GM18519 (cell line): ENCODE measurements around the gene FAF2.
A peak's percentile ranks its signal among the peaks of the same experiment; 100 is the strongest.
"Not testable (repeated sequence)": the region's sequence is repeated elsewhere in the genome, so short reads cannot be mapped to it uniquely, and the experiment has no call there.

ENCODE experiments used
- ATAC-seq: cut with Tn5 transposase; IDR thresholded peaks from one replicate; pipeline ENCODE4 v1.9.1; 2021; ENCODE audit warnings: mild to moderate bottlenecking, moderate library complexity; ENCODE audit not compliant: unreplicated experiment, low FRiP score

The FAF2 gene

GRCh38 chr5:176541338-176542134 is 93.4 kb downstream of the FAF2 start:
- ATAC-seq: no peak

- no peak for ATAC-seq
These were observed 94.0 kb downstream of the FAF2 start for GRCh38 chr5:176542135-176542595.

- ATAC-seq: peak; percentile 31
These were observed 94.6 kb downstream of the FAF2 start for GRCh38 chr5:176542596-176543427.

- ATAC-seq: peak; percentile 48
These were observed 95.4 kb downstream of the FAF2 start for GRCh38 chr5:176543428-176544182.

- ATAC-seq: no peak
These were observed 97.2 kb downstream of the FAF2 start for GRCh38 chr5:176545388-176545736.

DNA sequence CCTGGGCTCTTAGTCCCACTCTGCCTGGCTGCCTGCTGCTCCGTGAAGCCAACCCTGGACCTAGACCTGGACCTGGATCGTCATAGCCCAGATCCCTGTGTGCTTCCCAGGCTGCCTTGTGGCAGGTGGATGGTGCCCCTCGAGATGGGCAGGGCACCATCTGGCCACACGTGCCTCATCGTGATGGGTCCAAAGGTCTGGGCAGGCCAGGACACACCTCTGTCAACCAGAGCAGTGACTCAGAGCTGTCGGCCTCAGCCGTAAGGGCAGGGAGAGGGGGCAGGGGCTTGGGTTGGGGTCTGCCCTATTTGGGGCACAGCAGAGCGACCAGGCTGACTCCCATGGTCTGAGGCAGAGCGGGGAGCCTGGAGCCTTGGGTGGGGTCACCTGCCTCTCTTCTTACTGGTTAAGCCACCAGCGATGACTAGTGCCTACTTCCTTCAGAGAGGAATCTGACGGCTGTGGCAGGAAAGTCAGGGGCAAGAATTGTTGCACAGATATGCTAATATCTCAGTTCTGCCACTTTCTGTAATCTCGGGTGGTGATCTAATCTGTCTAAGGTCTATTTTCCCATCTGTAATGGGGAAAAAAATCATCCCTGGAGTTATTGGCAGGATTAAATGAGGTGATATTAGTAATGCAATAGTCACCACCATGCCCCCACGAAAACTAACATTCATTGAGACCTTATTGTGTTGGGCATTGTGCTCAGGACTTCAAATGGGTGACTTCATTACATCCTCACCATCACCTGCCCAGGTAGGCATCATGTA is 97.7 kb downstream of the FAF2 start:
- ATAC-seq: no peak

GRCh38 chr5:176547802-176548201 is 99.6 kb downstream of the FAF2 start:
- no peak for ATAC-seq

DNA sequence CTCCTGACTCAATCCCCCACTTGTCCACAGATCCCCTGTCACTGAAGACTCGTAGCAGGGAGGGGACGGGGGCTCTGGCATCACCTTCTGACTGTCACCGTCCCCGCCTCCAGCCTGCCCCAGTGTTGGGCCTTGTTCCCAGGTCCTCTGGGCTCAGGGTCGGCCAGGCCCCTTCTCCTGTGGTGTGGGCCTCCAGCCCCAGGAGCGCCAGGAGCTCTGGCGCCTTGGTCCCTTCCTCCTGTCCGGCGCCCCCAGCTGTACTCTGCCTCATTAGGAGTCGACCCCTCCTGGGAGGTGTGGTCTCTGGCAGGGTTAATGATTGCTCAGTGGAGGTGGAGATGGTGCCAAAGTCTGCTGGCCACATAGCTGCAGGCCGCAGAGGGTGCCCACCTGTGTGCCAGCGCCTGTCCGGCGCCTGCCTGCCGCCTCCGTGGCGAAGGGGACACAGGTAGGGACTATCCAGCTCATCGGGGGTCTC is 100.8 kb downstream of the FAF2 start, which contains the start of gene CDHR2:
TSS of gene CDHR2 (plus strand) at position 376 of the 478 bp plus-strand sequence. CDS start 16,011 bp downstream, outside the sequence.
- ATAC-seq: no peak

- ATAC-seq: no peak
These were observed 101.7 kb downstream of the FAF2 start for GRCh38 chr5:176549871-176550270.

- ATAC-seq: no peak
These were observed 102.2 kb downstream of the FAF2 start for GRCh38 chr5:176550275-176550831.

- not testable (repeated sequence) for ATAC-seq
These were observed 102.8 kb downstream of the FAF2 start for GRCh38 chr5:176550937-176551336.

DNA sequence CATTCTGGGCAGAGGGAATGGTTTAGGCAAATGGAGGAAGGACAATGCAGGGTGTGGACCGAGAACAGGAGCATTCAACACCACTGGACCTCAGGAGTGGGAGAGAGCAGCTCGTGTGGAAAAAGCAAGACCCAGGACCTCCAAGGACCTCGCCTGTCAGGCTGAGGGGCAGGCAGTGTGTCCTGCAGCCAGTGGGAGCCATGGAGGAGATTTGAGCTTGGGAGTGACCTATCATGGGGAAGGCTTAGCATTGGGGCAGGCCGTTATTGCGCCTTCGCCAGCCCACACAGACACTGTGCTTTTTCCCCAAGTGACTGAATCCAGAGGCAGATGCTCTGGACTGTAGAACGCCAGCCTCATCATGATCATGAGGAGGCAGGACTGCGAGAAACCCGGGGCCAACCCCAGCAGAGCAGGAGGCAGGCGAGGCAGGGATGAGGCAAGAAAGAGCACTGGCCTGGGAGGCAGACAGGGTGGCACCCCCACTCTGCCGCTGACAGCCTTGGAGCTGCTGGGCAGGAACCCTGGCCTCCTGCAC is 104.2 kb downstream of the FAF2 start:
- ATAC-seq: no peak

DNA sequence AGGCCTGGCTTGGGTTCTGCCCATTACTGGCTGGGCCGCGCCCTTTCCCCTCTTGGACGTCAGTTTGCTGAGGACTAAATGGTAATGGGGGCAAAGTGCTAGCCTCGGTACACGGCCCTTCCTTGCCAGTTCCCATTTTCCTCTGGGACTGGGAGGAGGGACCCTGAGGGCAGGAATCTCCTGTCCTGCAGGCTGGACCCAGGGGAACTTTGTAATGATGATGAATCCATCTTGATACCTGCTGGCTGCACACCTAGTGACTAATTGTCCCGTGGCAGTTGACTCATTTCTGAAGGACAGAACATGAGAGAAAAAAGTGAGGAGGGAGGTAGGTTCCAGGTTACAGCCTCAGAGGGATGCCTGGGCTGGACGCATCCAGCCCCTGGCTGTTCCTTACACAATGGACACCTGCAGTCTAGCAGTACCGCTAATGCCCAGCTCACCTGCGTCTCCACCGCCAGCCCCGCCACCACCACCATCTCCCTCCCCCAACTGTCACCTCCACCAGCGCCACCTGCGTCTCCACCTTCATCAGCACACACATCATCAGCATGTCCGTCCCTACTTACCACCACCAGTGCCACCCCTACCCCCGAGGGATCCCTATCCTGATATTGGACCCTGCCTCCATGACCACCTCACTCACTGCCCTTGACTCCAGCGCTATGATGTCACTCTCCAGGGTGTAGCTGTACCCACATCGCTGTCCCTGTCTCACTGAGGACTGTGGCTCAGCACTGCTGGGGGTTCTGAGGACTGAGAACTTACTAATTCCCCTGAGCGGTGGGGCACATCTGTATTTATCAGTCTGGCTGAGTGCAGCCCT is 105.3 kb downstream of the FAF2 start:
- no peak for ATAC-seq

- no peak for ATAC-seq
These were observed 109.7 kb downstream of the FAF2 start for GRCh38 chr5:176557846-176558245.
